GM12865 (cell line): ENCODE results near the gene NSUN7.

Source experiments
- DNase-seq: peaks from one replicate; pipeline ENCODE4 v3.0.0; 2010; ENCODE audit warnings: low read depth
- H3K4me3 ChIP-seq: 2 replicates; pipeline ENCODE4 v1.5.1; 2011; ENCODE audit warnings: mild to moderate bottlenecking, low read depth, low read length, control low read depth
- CTCF ChIP-seq: IDR thresholded peaks from 2 replicates; pipeline ENCODE4 v1.5.1; 2011; ENCODE audit warnings: low read length, control low read depth, low read depth, inconsistent platforms; ENCODE audit not compliant: insufficient read depth; ENCODE audit errors: missing control alignments

Gene NSUN7

DNA sequence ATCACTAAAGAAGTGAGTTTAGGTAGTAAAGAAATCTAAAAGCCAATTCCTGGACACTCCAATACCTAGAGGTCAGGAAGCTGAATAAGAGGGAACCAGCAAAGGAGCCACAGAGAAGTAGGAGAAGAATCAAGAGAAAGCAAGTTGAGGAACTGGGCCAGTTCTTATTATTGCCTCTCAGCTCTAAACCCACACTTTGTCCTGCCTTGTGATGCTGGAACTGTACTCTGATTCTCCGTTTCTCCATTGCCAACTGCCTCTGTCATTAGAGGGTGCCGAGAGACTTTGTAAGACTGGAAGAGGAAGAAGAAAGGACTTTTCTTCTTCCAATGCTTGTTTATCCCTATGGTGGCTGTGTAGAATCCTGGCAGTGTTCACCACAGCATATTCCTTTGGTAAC lies 38.6 kb downstream of the NSUN7 start:
- no peak overlapping the region for H3K4me3 ChIP-seq
- no peak for TF ChIP-seq CTCF
- DNase-seq: no peak

GRCh38 chr4:40789031-40789430 lies 39.3 kb downstream of the NSUN7 start:
- no peak for DNase-seq
- no peak overlapping the region for H3K4me3 ChIP-seq
- no peak for TF ChIP-seq CTCF

GRCh38 chr4:40789771-40790170 lies 40.0 kb downstream of the NSUN7 start:
- TF ChIP-seq CTCF: no peak
- H3K4me3 ChIP-seq: no peak overlapping the region
- no peak for DNase-seq

DNA sequence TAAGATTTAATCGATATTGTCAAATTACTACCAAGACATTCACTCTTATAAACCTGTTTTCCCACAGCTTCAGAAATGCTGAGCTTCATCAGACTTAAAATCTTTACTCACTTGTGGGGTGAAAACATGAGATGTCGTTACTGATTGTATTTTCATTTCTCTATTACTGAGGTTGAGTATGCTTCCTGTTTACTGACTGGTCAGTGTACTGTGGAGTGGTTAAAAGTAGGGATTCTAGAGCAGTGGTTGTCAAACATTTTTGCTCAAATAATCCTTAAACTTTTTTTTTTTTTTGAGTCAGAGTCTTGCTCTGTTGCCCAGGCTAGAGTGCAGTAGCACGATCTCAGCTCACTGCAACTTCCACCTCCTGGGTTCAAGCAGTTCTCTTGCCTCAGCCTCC lies 50.3 kb downstream of the NSUN7 start:
- TF ChIP-seq CTCF: no peak
- DNase-seq: peak; percentile 63
- H3K4me3 ChIP-seq: no peak overlapping the region

DNA sequence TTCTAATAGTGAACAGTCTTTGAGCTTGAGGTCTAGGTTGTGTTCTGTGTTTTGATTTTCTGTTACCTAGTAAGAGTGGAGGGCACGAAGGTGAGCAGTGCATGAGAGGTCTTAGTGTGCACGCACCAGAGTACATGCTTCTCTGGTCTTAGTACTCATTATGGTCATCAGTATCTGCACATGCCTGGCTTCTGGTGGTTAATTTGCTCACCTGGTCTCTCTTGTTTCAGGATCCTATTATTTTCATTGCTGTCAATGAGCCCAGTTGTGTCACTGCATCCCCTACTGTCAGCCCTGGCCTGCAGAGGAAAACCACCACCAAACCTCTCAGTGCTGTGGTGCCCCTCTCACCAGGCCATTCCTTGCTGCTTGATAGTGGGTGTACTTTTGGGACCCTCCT lies 54.8 kb downstream of the NSUN7 start:
- no peak for TF ChIP-seq CTCF
- DNase-seq: no peak
- no peak overlapping the region for H3K4me3 ChIP-seq

DNA sequence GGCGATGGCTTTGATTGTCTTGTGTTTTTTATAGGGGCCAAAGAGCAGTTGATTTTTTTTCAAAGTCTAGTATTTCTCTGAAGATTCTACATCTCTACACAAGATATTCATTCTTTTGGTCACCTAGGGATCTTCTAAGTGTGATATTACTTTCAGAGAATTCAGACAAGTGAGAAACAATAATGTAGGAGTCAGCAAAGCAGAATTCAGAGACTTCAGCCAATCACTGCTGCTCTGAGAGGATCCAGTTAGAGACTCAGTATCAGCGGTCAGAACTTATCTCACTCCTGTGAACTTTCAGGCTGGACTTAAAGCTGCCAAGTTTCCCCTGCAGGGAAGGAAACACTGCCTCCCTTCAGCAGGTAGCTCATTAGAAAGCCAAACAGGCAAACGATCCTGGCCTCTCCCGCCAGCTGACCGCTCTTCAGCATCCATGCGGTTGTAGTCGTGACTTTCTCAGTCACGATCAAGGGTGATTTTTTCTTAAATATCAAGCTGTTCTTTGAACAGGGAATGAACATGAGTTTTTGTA lies 59.2 kb downstream of the NSUN7 start:
- DNase-seq: no peak
- H3K4me3 ChIP-seq: no peak overlapping the region

More for the DNA sequence above, 59.2 kb downstream of the NSUN7 start:
- TF ChIP-seq CTCF: no peak
